Activated CD8-positive, alpha-beta T cell treated with anti-CD3 and anti-CD28 coated beads for 36 hours (primary cell): ENCODE data around the gene MYL7. TPM values are rescaled to one million over a fixed set of nuclear protein-coding genes. Genes with fewer than 3 reads are reported as not detected.

Experiments used
- ATAC-seq: fragments of 200-7000 bp; cut with Tn5 transposase; one replicate; pipeline ENCODE4 v1.10.0; 2021; ENCODE audit warnings: mild to moderate bottlenecking, moderate library complexity
- CTCF ChIA-PET: fragments of 350-600 bp; sonication (Branson Sonifier 250); formaldehyde crosslinking; loops from one replicate; lab custom pipeline; 2021; ENCODE audit warnings: antibody characterized with exemption; lab: Charles Lee
- POLR2A ChIA-PET: fragments of 350-600 bp; sonication (Branson Sonifier 250); formaldehyde crosslinking; loops from one replicate; lab custom pipeline; 2021; ENCODE audit warnings: antibody characterized with exemption; lab: Charles Lee
- DNase-seq: peaks from one replicate; pipeline ENCODE4 v3.0.0-alpha.2; 2020
- H3K27ac Mint-ChIP-seq: one replicate; pipeline ENCODE4 v1.8.0; 2021; ENCODE audit warnings: mild to moderate bottlenecking, mixed read lengths
- H3K27me3 Mint-ChIP-seq: one replicate; pipeline ENCODE4 v1.8.0; 2021; ENCODE audit warnings: mixed read lengths
- H3K36me3 Mint-ChIP-seq: one replicate; pipeline ENCODE4 v1.8.0; 2021; ENCODE audit warnings: low read depth, mixed read lengths
- H3K4me1 Mint-ChIP-seq: one replicate; pipeline ENCODE4 v1.8.0; 2021; ENCODE audit warnings: low read depth, mixed read lengths
- H3K4me3 Mint-ChIP-seq: one replicate; pipeline ENCODE4 v1.8.0; 2021; ENCODE audit warnings: mild to moderate bottlenecking, moderate library complexity, mixed read lengths
- H3K9me3 Mint-ChIP-seq: one replicate; pipeline ENCODE4 v1.8.0; 2021; ENCODE audit warnings: mixed read lengths
- intact Hi-C: fragments of 100-400 bp; cut with micrococcal nuclease; formaldehyde crosslinking; loops from one replicate; pipeline ENCODE4 v1.10.0; 2022
- total RNA-seq, 2 experiments: library from RNA; stranded (reverse); gene quantifications; one replicate each; pipeline ENCODE4 v1.2.3, GENCODE V29; 2021
- TF ChIP-seq, protein P1 (sequence below): fragments of 200-600 bp; IDR thresholded peaks from one replicate; pipeline ENCODE4 v1.8.0; 2022; ENCODE audit warnings: antibody characterized with exemption, mild to moderate bottlenecking

The MYL7 gene
- total RNA-seq, 2 experiments from 2014 or later, result not detected

DNA sequence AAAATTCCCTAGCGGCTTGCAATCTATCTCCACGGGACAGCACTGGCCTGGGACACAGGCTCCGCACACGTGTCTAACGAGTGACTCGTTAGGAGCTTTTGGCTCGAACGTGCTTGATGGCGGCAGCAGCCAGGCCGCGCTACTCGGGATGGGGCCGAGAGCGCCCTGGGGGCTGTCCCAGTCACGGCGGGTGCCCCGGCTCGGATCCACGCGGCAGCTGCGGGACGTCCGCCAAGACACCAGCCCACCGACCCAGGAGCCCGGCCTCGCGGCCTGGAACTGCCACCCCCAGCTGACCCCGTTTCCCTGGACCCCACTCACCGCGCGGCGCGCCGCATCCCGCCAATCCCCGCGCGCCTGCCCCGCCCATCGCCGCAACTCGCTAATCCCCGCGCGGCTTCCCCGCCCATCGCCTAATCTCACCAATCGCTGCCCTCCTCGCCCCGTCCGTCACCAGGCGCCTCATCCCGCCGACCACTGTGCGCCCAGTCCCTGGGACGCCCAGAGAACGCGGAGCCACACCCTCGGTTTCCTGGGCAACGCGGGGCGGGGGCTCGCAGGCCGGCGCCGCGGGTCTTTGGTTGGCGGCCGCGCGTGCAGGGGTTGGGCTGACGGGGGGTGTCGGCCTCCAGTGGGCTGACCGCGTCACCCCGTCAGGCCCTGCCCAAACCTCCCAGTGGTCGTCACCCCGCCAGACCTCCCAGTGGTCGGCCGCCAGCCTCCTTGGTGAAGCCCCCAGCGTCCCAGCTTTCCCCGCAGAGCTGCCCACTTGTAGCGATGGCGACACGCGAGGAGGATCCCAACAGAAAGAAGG, 17.7 kb downstream of the MYL7 start, which contains the start of gene POLD2:
POLD2 (minus strand) TSS at position 359 of the 814 bp plus-strand sequence. CDS start 1,495 bp downstream, outside the sequence.
- peaks cover 40% of the 10 kb centered on the region for H3K4me1 Mint-ChIP-seq
- peaks cover 3% of the 10 kb centered on the region for H3K9me3 Mint-ChIP-seq
- POLR2A ChIA-PET, result interaction anchor here (0.6 to 2.6 kb wide), 14 partner anchors 9 to 412 kb away, joined by 3 to 13 read pairs (median 4); partner anchors contain the start of gene DBNL
- H3K4me3 Mint-ChIP-seq, result peak within 1 kb of the TSS; percentile 86
- intact Hi-C loops, result no loop called here
- H3K27ac Mint-ChIP-seq, result peak within 1 kb of the TSS; percentile 85
- DNase-seq (peak; percentile 98), ATAC-seq (peak; percentile 100)
- TF ChIP-seq, protein P1, sequence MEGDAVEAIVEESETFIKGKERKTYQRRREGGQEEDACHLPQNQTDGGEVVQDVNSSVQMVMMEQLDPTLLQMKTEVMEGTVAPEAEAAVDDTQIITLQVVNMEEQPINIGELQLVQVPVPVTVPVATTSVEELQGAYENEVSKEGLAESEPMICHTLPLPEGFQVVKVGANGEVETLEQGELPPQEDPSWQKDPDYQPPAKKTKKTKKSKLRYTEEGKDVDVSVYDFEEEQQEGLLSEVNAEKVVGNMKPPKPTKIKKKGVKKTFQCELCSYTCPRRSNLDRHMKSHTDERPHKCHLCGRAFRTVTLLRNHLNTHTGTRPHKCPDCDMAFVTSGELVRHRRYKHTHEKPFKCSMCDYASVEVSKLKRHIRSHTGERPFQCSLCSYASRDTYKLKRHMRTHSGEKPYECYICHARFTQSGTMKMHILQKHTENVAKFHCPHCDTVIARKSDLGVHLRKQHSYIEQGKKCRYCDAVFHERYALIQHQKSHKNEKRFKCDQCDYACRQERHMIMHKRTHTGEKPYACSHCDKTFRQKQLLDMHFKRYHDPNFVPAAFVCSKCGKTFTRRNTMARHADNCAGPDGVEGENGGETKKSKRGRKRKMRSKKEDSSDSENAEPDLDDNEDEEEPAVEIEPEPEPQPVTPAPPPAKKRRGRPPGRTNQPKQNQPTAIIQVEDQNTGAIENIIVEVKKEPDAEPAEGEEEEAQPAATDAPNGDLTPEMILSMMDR, result no peak
- CTCF ChIA-PET, result interaction anchor here (1.0 to 2.2 kb wide), 7 partner anchors 13 to 103 kb away, joined by 3 to 7 read pairs (median 4); no protein-coding TSS in a partner anchor
- no peaks in the 10 kb centered on the region for H3K27me3 Mint-ChIP-seq
- H3K36me3 Mint-ChIP-seq, result peaks cover 35% of the 10 kb centered on the region

DNA sequence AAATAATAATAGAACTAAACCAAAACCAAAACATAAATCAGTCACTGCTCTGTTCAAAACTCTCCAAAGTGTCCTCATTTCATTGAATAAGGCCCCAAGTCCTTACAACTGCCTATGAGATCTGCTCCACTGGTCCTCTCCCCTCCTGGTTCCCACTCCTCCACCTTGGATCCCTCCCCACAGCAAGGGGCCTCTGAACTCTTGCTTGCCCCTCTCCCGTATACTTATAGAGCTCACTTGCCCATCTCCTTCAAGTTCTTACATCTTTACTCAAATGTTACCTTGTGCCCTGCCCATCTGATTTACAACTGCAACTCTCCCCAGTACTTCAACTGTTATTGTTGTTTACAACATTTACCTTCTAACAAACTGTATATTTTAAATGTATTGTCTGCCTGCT, 18.6 kb downstream of the MYL7 start:
- Mint-ChIP-seq H3K36me3 (peaks cover 40% of the 10 kb centered on the region), H3K27ac (peak overlapping the region; percentile 85), H3K9me3 (peaks cover 3% of the 10 kb centered on the region), H3K4me1 (peaks cover 40% of the 10 kb centered on the region), H3K27me3 (no peaks in the 10 kb centered on the region), H3K4me3 (peak overlapping the region; percentile 86)
- intact Hi-C loops, result no loop called here
- ChIA-PET POLR2A (interaction anchor here (0.5 to 2.6 kb wide), 16 partner anchors 8 to 413 kb away, joined by 3 to 13 read pairs (median 4); partner anchors contain the start of gene DBNL), CTCF (interaction anchor here (0.8 to 2.2 kb wide), 7 partner anchors 8 to 103 kb away, joined by 3 to 7 read pairs (median 4); no protein-coding TSS in a partner anchor)
- ATAC-seq, result no peak
- DNase-seq, result no peak
- TF ChIP-seq, protein P1, result no peak

DNA sequence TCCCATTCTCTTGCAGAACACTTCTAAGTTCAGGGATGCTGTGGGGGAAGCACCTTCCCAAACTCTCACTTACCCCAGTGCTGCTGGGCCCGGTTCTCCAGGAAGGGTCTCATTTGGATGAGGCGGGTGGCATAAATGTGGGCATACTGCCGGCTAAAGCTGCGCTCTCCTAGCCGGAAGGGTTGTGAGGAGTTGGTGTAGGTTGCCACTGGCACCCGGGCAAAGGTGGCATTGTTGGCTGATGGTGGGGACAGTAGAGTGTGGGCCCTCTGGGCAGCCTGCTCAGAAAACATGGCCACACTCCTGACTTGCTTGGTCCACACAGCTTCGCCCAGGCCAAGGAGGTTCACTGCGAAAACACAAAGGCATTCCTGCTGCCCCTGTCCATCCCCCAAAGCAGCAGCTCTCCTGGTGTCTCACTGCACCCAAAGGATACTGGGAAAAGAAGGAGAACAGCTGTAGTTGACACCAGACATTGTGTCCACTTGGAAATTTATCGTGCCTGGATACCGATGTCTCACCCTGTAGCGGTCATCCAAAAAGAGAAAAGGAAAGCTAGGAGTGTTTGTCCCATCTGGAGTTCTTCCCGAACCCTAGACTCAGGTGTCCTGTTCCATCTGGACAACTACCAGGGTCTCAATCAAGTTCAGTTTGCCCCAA, 19.2 kb downstream of the MYL7 start:
- Mint-ChIP-seq H3K4me1 (peaks cover 40% of the 10 kb centered on the region), H3K27ac (no peak overlapping the region), H3K27me3 (no peaks in the 10 kb centered on the region), H3K9me3 (peaks cover 3% of the 10 kb centered on the region), H3K4me3 (peak overlapping the region; percentile 86), H3K36me3 (peaks cover 40% of the 10 kb centered on the region)
- CTCF ChIA-PET, result interaction anchor here (0.6 to 2.2 kb wide), 5 partner anchors 9 to 75 kb away, joined by 3 to 7 read pairs (median 5); no protein-coding TSS in a partner anchor
- no peak for ATAC-seq
- intact Hi-C loops, result no loop called here
- TF ChIP-seq, protein P1, result no peak
- POLR2A ChIA-PET, result interaction anchor here (0.5 to 2.6 kb wide), 15 partner anchors 10 to 398 kb away, joined by 3 to 13 read pairs (median 4); partner anchors contain the start of gene DBNL
- no peak for DNase-seq

DNA sequence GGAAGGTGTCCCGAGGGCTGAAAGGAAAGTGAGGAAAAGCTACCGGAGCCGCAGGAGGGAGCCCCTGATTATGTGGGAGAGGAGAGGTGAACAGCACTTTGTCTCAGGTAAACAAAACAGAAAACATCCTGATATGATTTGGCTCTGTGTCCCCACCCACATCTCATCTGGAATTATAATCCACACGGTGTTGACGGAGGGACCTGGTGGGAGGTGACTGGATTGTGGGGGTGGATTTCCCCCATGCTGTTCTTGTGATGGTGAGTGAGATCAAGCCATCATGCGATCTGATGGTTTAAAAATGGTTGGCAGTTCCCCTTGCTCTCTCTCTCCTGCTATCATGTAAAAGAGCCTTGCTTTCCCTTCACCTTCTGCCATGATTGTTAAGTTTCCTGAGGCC, 20.7 kb downstream of the MYL7 start:
- ChIA-PET CTCF (interaction anchor here (1.1 to 1.4 kb wide), 2 partner anchors 11 kb away, joined by 4 read pairs; no protein-coding TSS in a partner anchor), POLR2A (interaction anchor here (0.7 to 1.2 kb wide), 3 partner anchors 9 to 22 kb away, joined by 3 to 7 read pairs (median 5); no protein-coding TSS in a partner anchor)
- intact Hi-C loops, result no loop called here
- H3K4me3 Mint-ChIP-seq, result no peak overlapping the region
- ATAC-seq (no peak), DNase-seq (no peak)
- peaks cover 40% of the 10 kb centered on the region for H3K36me3 Mint-ChIP-seq
- H3K4me1 Mint-ChIP-seq, result peaks cover 40% of the 10 kb centered on the region
- no peak overlapping the region for H3K27ac Mint-ChIP-seq
- H3K9me3 Mint-ChIP-seq, result no peaks in the 10 kb centered on the region
- TF ChIP-seq, protein P1, result no peak
- no peaks in the 10 kb centered on the region for H3K27me3 Mint-ChIP-seq
